Measurements from ENCODE around the gene AHNAK. TPM values are rescaled to one million over a fixed set of nuclear protein-coding genes. Genes with fewer than 3 reads are reported as not detected.

AHNAK gene
- polyA plus RNA-seq, 2 of the 4 experiments (the other 2 are of a cell fraction) = 43.3 to 82.0 TPM

DNA sequence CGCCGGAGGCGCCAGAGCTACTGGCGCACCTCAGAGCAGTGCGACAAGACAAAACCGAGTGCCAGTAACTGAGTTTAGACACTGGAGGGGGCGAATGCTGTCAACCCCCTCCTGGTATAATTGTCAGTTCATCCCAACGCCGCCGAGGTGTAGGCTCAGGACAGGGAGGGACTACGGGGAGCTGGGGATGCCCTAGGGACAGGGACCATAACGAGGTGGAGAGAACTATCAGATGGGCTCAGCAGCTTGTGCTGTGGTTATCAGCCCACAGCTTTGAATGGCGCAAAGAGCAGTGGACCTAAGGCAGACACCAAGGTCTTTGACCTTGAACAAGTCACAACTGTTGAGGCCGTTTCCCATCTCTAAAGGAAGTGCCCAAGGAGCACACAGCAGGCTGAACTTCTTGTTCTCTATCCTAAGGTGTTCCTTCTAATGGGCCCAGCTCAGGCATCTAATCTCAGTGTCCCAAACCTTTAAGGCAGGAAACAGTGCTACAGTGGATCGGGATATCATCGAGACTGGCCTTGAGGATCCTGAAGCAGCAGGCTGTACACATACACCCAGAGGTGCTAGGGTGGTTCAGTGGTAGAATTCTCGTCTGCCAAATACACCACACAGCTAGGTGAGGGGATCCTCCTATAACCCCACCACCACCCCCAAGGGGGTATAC lies 45.7 kb upstream of the AHNAK start:
- Histone ChIP-seq H3K4me2 (peak overlapping the region; percentile 90), H3K4me1 (peaks cover 48% of the 10 kb centered on the region), H3K27ac (peak overlapping the region; percentile 80 to 90), H3K9me3 (no peaks in the 10 kb centered on the region), H3K4me3 (peak overlapping the region; percentile 79)
- POLR2A ChIA-PET = interaction anchor here (0.7 to 3.8 kb wide), 42 partner anchors 8 to 625 kb away, joined by 3 to 93 read pairs (median 6); partner anchors contain the start of genes AHNAK, B3GAT3, C11orf98 and CSKMT
- DNase-seq (ENCODE audit: low read depth in 1 of 2, low spot score in 1 of 2) = no peak
- CTCF ChIA-PET = interaction anchor here (0.6 to 4.9 kb wide), 24 partner anchors 9 to 270 kb away, joined by 3 to 32 read pairs (median 5); partner anchors contain the start of genes B3GAT3, EML3, MTA2 and ROM1
- no peak for TF ChIP-seq FOSB (CRISPR knock-in tag; IDR thresholded peaks at IDR 0.05)
- TF ChIP-seq JUNB (IDR thresholded peaks at IDR 0.05) = no peak
- TF ChIP-seq, protein P1, sequence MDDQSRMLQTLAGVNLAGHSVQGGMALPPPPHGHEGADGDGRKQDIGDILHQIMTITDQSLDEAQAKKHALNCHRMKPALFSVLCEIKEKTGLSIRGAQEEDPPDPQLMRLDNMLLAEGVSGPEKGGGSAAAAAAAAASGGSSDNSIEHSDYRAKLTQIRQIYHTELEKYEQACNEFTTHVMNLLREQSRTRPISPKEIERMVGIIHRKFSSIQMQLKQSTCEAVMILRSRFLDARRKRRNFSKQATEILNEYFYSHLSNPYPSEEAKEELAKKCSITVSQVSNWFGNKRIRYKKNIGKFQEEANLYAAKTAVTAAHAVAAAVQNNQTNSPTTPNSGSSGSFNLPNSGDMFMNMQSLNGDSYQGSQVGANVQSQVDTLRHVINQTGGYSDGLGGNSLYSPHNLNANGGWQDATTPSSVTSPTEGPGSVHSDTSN (IDR thresholded peaks at IDR 0.05) = no peak
- no peak for TF ChIP-seq ZSCAN20 (CRISPR knock-in tag; IDR thresholded peaks at IDR 0.05)
- no peak for TF ChIP-seq HDAC2 (IDR thresholded peaks at IDR 0.05)
- TF ChIP-seq RNF2 (IDR thresholded peaks at IDR 0.05; ENCODE audit: borderline replicate concordance, low read depth) = no peak
- TF ChIP-seq PHF8 (IDR thresholded peaks at IDR 0.05; ENCODE audit: borderline replicate concordance, low read depth) = no peak
- no peak for TF ChIP-seq MYC (IDR thresholded peaks at IDR 0.05; ENCODE audit: borderline replicate concordance, low read length)
- TF ChIP-seq, protein P2, sequence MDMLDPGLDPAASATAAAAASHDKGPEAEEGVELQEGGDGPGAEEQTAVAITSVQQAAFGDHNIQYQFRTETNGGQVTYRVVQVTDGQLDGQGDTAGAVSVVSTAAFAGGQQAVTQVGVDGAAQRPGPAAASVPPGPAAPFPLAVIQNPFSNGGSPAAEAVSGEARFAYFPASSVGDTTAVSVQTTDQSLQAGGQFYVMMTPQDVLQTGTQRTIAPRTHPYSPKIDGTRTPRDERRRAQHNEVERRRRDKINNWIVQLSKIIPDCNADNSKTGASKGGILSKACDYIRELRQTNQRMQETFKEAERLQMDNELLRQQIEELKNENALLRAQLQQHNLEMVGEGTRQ (IDR thresholded peaks at IDR 0.05) = no peak
- TF ChIP-seq POLR2A (IDR thresholded peaks at IDR 0.05; ENCODE audit: low read length) = no peak
- no peak for TF ChIP-seq CBX2 (IDR thresholded peaks at IDR 0.05; ENCODE audit: borderline replicate concordance, low read depth)
- TF ChIP-seq HEYL (CRISPR knock-in tag; IDR thresholded peaks at IDR 0.05) = no peak
- no peak for FAIRE-seq
- peak; percentile 5 to 10; a peak in 4 of 6 replicates for ATAC-seq
- WGBS (ENCODE audit: missing lambda C conversion rate) = 49% methylated on average over 14 of the region's 17 CpGs

DNA sequence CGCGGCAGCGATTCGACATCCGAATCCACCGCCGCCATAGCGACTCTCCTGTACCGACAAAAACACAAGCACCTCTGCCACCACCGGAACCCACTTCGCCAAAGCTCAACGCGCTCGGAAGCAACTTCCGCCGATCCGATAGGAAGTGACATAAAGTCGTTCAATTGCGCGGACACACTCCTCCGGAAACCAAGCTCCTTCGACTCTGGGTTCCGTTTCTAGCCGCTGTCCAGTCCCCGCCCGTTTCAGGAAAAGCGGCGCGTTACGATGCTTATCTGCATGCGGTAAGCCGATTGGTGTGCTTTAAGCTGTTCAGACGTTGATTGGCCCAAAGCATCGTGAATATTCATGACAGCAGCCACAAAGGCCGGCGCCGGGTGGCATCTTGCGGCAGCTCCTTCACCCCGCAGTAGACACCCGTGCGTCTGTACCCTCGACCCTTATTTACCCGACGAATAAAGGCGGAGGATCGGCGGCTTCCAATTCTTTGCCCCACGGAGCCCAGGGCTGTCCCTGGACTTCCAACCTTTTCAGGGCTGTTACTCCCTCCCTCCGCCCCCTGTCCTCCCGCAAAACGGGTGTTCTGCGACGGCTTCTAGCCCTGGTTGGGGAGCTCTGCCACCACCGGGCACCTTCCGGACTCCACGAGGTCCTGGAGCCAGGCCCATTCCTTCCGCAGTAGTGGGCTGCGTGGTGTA lies 45.0 kb upstream of the AHNAK start, which contains the start of gene TUT1:
TSS of gene TUT1 (minus strand) at position 76 of the 698 bp plus-strand sequence. CDS start at position 38, 38 bp downstream.
- ChIA-PET CTCF (interaction anchor here (0.6 to 4.9 kb wide), 22 partner anchors 10 to 249 kb away, joined by 3 to 32 read pairs (median 5); partner anchors contain the start of genes B3GAT3, EML3, LBHD1 and MTA2), POLR2A (interaction anchor here (0.5 to 3.8 kb wide), 49 partner anchors 9 to 624 kb away, joined by 3 to 93 read pairs (median 5); partner anchors contain the start of genes AHNAK, B3GAT3, C11orf98 and CSKMT)
- Histone ChIP-seq H3K27ac (peak within 1 kb of the TSS; percentile 90 to 91), H3K4me2 (peak within 1 kb of the TSS; percentile 90), H3K4me1 (peaks cover 49% of the 10 kb centered on the region), H3K9me3 (no peaks in the 10 kb centered on the region), H3K4me3 (peak within 1 kb of the TSS; percentile 79)
- DNase-seq (ENCODE audit: low read depth in 1 of 2, low spot score in 1 of 2) (peak; percentile 96 to 100), FAIRE-seq (peak; percentile 95), ATAC-seq (peak; percentile 89 to 95)
- WGBS (ENCODE audit: missing lambda C conversion rate) = 1% methylated on average over 56 of the region's 58 CpGs
- TF ChIP-seq RNF2 (IDR thresholded peaks at IDR 0.05; ENCODE audit: borderline replicate concordance, low read depth) (no peak), TP53 (CRISPR knock-in tag; IDR thresholded peaks at IDR 0.05) (no peak; the same call in 1 of the 2 replicates), HOXB5 (CRISPR knock-in tag; IDR thresholded peaks at IDR 0.05) (no peak), HEYL (CRISPR knock-in tag; IDR thresholded peaks at IDR 0.05) (no peak), PHF8 (IDR thresholded peaks at IDR 0.05; ENCODE audit: borderline replicate concordance, low read depth) (peak; percentile 47; the same call in 1 of the 2 replicates), KDM1A (IDR thresholded peaks at IDR 0.05; ENCODE audit: low read depth) (no peak), MAFK (IDR thresholded peaks at IDR 0.05; ENCODE audit: partially characterized antibody) (no peak), KDM5A (IDR thresholded peaks at IDR 0.05) (peak; percentile 12; the same call in 1 of the 2 replicates), RFX5 (IDR thresholded peaks at IDR 0.05) (peak; percentile 87; the same call in 1 of the 2 replicates)
- TF ChIP-seq, protein P2 (IDR thresholded peaks at IDR 0.05) = no peak
- TF ChIP-seq, protein P3, sequence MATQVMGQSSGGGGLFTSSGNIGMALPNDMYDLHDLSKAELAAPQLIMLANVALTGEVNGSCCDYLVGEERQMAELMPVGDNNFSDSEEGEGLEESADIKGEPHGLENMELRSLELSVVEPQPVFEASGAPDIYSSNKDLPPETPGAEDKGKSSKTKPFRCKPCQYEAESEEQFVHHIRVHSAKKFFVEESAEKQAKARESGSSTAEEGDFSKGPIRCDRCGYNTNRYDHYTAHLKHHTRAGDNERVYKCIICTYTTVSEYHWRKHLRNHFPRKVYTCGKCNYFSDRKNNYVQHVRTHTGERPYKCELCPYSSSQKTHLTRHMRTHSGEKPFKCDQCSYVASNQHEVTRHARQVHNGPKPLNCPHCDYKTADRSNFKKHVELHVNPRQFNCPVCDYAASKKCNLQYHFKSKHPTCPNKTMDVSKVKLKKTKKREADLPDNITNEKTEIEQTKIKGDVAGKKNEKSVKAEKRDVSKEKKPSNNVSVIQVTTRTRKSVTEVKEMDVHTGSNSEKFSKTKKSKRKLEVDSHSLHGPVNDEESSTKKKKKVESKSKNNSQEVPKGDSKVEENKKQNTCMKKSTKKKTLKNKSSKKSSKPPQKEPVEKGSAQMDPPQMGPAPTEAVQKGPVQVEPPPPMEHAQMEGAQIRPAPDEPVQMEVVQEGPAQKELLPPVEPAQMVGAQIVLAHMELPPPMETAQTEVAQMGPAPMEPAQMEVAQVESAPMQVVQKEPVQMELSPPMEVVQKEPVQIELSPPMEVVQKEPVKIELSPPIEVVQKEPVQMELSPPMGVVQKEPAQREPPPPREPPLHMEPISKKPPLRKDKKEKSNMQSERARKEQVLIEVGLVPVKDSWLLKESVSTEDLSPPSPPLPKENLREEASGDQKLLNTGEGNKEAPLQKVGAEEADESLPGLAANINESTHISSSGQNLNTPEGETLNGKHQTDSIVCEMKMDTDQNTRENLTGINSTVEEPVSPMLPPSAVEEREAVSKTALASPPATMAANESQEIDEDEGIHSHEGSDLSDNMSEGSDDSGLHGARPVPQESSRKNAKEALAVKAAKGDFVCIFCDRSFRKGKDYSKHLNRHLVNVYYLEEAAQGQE (IDR thresholded peaks at IDR 0.05) = peak; percentile 69; the same call in 1 of the 2 replicates
- TF ChIP-seq, protein P4, sequence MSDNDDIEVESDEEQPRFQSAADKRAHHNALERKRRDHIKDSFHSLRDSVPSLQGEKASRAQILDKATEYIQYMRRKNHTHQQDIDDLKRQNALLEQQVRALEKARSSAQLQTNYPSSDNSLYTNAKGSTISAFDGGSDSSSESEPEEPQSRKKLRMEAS (IDR thresholded peaks at IDR 0.05) = peak; percentile 95
- TF ChIP-seq, protein P5, sequence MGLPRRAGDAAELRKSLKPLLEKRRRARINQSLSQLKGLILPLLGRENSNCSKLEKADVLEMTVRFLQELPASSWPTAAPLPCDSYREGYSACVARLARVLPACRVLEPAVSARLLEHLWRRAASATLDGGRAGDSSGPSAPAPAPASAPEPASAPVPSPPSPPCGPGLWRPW (IDR thresholded peaks at IDR 0.05) = no peak
- TF ChIP-seq, protein P6, sequence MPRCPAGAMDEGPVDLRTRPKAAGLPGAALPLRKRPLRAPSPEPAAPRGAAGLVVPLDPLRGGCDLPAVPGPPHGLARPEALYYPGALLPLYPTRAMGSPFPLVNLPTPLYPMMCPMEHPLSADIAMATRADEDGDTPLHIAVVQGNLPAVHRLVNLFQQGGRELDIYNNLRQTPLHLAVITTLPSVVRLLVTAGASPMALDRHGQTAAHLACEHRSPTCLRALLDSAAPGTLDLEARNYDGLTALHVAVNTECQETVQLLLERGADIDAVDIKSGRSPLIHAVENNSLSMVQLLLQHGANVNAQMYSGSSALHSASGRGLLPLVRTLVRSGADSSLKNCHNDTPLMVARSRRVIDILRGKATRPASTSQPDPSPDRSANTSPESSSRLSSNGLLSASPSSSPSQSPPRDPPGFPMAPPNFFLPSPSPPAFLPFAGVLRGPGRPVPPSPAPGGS (IDR thresholded peaks at IDR 0.05) = peak; percentile 94
- TF ChIP-seq, protein P7, sequence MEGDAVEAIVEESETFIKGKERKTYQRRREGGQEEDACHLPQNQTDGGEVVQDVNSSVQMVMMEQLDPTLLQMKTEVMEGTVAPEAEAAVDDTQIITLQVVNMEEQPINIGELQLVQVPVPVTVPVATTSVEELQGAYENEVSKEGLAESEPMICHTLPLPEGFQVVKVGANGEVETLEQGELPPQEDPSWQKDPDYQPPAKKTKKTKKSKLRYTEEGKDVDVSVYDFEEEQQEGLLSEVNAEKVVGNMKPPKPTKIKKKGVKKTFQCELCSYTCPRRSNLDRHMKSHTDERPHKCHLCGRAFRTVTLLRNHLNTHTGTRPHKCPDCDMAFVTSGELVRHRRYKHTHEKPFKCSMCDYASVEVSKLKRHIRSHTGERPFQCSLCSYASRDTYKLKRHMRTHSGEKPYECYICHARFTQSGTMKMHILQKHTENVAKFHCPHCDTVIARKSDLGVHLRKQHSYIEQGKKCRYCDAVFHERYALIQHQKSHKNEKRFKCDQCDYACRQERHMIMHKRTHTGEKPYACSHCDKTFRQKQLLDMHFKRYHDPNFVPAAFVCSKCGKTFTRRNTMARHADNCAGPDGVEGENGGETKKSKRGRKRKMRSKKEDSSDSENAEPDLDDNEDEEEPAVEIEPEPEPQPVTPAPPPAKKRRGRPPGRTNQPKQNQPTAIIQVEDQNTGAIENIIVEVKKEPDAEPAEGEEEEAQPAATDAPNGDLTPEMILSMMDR (IDR thresholded peaks at IDR 0.05) = no peak

All from A549 (cell line).